PFSK-1 (cell line): Measurements from ENCODE around the gene IL18BP.

ENCODE experiments used
- FOXP2 ChIP-seq: optimal IDR thresholded peaks from 2 replicates; pipeline ENCODE3; 2011; ENCODE audit warnings: borderline replicate concordance, control low read depth, inconsistent platforms; ENCODE audit not compliant: insufficient read depth; ENCODE audit errors: extremely low read length, extremely low read depth
- POLR2AphosphoS5 ChIP-seq: IDR thresholded peaks from 2 replicates; pipeline ENCODE4 v1.6.1; 2012; ENCODE audit warnings: low read depth, mild to moderate bottlenecking, control low read depth, low read length, moderate library complexity
- REST ChIP-seq, 2 experiments: IDR thresholded peaks; 2 replicates each; pipeline versions ENCODE4 v1.6.1 to v1.8.0; 2011 to 2012; ENCODE audit warnings: low read depth in 2 of 2, low read length in 2 of 2, control low read depth in 1 of 2, inconsistent platforms in 1 of 2, mild to moderate bottlenecking in 1 of 2, moderate library complexity in 1 of 2; ENCODE audit not compliant: insufficient read depth in 1 of 2
- SIN3A ChIP-seq: IDR thresholded peaks from 2 replicates; pipeline ENCODE4 v1.6.1; 2012; ENCODE audit warnings: mild to moderate bottlenecking, low read length, moderate library complexity, borderline replicate concordance; ENCODE audit not compliant: insufficient read depth
- TAF1 ChIP-seq: IDR thresholded peaks from 2 replicates; pipeline ENCODE4 v1.6.1; 2012; ENCODE audit warnings: low read length, control low read depth, borderline replicate concordance; ENCODE audit not compliant: insufficient read depth

IL18BP gene

GRCh38 chr11:72013765-72014711 is 15.3 kb downstream of the IL18BP start:
- TF ChIP-seq SIN3A (no peak), TAF1 (no peak), FOXP2 (no peak), REST (IDR thresholded peaks at IDR 0.05; ENCODE audit: insufficient read depth in 1 of 2, low read depth in 2 of 2, low read length in 2 of 2) (no peak), POLR2AphosphoS5 (no peak)

DNA sequence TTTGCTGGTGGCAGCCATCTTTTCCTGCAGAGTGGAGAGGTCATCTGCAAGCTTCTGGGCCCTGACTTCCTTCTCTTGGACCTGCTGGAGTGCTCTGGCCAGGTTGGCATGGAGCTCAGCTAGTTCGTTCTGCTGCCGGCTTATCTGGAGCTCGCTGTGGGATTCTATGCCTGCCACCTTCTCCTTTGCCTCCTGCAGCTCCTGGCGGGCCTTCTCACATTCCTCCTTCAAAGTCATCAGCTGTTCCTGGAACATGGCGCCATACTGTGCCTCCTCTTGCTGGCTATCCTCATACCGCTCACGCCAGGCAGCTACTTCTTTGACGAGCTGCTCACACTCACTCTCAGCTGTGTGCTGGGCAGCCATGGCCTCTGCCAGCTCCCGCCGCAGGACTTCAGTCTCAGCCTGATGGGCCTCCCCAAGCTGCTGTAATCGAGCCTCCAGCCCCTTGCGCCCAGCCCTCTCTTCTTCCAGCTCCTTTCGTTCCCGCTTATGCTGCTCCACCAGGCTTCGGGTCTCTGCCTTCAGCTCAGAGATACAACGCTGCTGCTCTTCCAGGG is 16.1 kb downstream of the IL18BP start:
- TF ChIP-seq TAF1 (no peak), SIN3A (no peak), FOXP2 (no peak), POLR2AphosphoS5 (no peak), REST (IDR thresholded peaks at IDR 0.05; ENCODE audit: insufficient read depth in 1 of 2, low read depth in 2 of 2, low read length in 2 of 2) (no peak)

DNA sequence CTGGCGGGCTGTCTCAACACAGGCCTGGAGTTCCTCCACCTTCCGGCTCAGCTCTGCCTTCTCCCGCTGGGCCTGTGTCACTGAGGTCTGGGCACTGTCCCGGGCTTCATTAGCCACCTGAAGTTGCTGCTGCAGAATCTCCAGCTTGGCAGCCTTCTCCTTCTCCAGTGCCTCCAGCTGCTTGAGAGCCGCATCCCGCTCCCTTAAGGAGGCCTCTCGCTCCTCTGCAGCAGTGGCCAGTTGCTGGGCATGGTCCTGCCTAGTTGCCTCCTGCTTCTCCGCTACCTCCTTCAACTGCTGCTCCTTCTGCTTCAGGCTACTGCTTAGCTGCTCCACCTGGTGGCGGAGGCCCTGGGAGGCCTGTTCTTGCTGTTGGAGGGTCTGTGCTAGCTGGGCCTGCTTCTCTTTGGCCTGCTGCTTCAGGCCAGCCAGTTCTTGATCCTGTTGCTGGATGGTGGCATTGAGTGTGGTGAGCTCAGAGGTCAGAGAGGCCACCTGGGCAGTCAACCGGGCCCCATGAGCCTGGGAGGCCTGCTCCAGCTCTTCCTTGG is 16.9 kb downstream of the IL18BP start:
- TF ChIP-seq FOXP2 (no peak), REST (IDR thresholded peaks at IDR 0.05; ENCODE audit: insufficient read depth in 1 of 2, low read depth in 2 of 2, low read length in 2 of 2) (no peak), SIN3A (no peak), POLR2AphosphoS5 (no peak), TAF1 (no peak)

DNA sequence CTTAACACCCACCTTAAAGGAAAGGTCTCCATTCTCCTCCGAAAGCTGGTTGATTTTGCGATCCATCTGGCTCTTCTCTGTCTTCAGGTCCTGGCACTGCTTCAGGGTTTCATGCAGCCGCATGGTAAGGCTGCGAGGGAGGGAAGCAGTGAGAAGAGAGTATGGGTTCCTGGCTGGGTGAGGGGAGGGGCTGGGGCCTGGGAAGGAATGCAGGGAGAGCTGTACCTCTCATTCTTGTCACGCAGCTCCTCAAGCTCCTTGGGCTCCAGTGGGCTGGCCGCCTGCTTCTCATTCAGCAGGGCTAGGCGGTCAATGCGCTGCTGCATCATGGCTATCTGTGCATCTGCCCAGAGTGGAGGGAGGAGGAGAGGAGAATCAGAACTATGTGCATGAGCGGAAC is 19.5 kb downstream of the IL18BP start:
- no peak for TF ChIP-seq TAF1
- no peak for TF ChIP-seq FOXP2
- TF ChIP-seq SIN3A, result no peak
- no peak for TF ChIP-seq REST (IDR thresholded peaks at IDR 0.05; ENCODE audit: insufficient read depth in 1 of 2, low read depth in 2 of 2, low read length in 2 of 2)
- no peak for TF ChIP-seq POLR2AphosphoS5
